HL-60 (cell line): Measurements from ENCODE around the gene KRTAP20-3.

Experiments
- DNase-seq, 2 experiments: peaks; one replicate each; pipeline ENCODE4 v3.0.0-alpha.2; 2010 to 2020; ENCODE audit warnings: low read depth in 1 of 2, low spot score in 1 of 2
- H3K27ac ChIP-seq: fragments of 250-450 bp; sonication (Bioruptor Pico); replicated peaks from 2 replicates; pipeline ENCODE4 v1.5.1; 2020; ENCODE audit warnings: mild to moderate bottlenecking, moderate library complexity
- H3K27me3 ChIP-seq: fragments of 250-450 bp; sonication (Bioruptor Pico); 2 replicates; pipeline ENCODE4 v1.5.1; 2021; ENCODE audit warnings: mild to moderate bottlenecking, moderate library complexity; ENCODE audit not compliant: insufficient read depth, poor library complexity, severe bottlenecking
- H3K4me3 ChIP-seq: replicated peaks from 2 replicates; pipeline ENCODE4 v1.5.1; 2011; ENCODE audit warnings: mild to moderate bottlenecking, control low read depth, low read length; ENCODE audit not compliant: insufficient read depth
- CTCF ChIP-seq: IDR thresholded peaks from one replicate; pipeline ENCODE4 v1.5.1; 2011; ENCODE audit warnings: low read length, control low read depth, inconsistent platforms; ENCODE audit not compliant: insufficient read depth
- GABPA ChIP-seq: IDR thresholded peaks from 2 replicates; pipeline ENCODE4 v1.6.1; 2012; ENCODE audit warnings: low read depth
- POLR2AphosphoS5 ChIP-seq: IDR thresholded peaks from 2 replicates; pipeline ENCODE4 v1.6.1; 2012; ENCODE audit warnings: low read depth
- SPI1 ChIP-seq: IDR thresholded peaks from 2 replicates; pipeline ENCODE4 v1.6.1; 2012; ENCODE audit warnings: low read depth, mild to moderate bottlenecking, borderline replicate concordance
- TF ChIP-seq, protein P1 (sequence below): IDR thresholded peaks from 2 replicates; pipeline ENCODE4 v1.6.1; 2012; ENCODE audit warnings: low read depth; ENCODE audit not compliant: insufficient replicate concordance

The KRTAP20-3 gene

GRCh38 chr21:30615199-30615598 lies 27.5 kb upstream of the KRTAP20-3 start:
- H3K27ac ChIP-seq: no peak overlapping the region
- TF ChIP-seq, protein P1, sequence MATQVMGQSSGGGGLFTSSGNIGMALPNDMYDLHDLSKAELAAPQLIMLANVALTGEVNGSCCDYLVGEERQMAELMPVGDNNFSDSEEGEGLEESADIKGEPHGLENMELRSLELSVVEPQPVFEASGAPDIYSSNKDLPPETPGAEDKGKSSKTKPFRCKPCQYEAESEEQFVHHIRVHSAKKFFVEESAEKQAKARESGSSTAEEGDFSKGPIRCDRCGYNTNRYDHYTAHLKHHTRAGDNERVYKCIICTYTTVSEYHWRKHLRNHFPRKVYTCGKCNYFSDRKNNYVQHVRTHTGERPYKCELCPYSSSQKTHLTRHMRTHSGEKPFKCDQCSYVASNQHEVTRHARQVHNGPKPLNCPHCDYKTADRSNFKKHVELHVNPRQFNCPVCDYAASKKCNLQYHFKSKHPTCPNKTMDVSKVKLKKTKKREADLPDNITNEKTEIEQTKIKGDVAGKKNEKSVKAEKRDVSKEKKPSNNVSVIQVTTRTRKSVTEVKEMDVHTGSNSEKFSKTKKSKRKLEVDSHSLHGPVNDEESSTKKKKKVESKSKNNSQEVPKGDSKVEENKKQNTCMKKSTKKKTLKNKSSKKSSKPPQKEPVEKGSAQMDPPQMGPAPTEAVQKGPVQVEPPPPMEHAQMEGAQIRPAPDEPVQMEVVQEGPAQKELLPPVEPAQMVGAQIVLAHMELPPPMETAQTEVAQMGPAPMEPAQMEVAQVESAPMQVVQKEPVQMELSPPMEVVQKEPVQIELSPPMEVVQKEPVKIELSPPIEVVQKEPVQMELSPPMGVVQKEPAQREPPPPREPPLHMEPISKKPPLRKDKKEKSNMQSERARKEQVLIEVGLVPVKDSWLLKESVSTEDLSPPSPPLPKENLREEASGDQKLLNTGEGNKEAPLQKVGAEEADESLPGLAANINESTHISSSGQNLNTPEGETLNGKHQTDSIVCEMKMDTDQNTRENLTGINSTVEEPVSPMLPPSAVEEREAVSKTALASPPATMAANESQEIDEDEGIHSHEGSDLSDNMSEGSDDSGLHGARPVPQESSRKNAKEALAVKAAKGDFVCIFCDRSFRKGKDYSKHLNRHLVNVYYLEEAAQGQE: no peak
- TF ChIP-seq CTCF: no peak
- no peak for DNase-seq
- H3K4me3 ChIP-seq: no peak overlapping the region
- H3K27me3 ChIP-seq: no peaks in the 10 kb centered on the region

GRCh38 chr21:30616125-30616524 lies 26.5 kb upstream of the KRTAP20-3 start, which contains the start of gene KRTAP20-1:
KRTAP20-1 (plus strand) TSS chr21:30616425; CDS start chr21:30616455, 30 bp downstream.
- Histone ChIP-seq H3K4me3 (no peak within 1 kb of the TSS), H3K27ac (no peak within 1 kb of the TSS), H3K27me3 (no peaks in the 10 kb centered on the region)
- DNase-seq: no peak
- TF ChIP-seq SPI1 (no peak), GABPA (no peak), CTCF (no peak), POLR2AphosphoS5 (no peak)
- TF ChIP-seq, protein P1: no peak

DNA sequence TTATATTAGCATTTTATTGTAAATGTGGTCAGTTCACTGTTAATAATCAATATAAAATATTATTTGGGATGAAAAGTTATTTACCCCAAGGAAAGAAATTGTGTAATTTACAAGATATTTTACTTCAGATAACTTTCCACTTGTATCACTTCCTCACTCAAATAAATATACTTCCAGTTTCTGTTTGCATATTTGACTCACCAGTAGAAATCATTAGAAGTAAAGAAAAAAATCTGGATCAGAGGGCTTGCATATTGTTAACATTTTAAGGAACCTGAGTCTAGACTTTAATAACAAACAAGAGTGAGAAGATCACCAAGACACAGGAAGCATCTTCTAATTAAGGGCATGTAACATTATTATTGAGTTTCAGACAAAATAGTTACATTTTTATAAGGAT lies 22.6 kb upstream of the KRTAP20-3 start:
- TF ChIP-seq CTCF (no peak), SPI1 (no peak), GABPA (no peak), POLR2AphosphoS5 (no peak)
- TF ChIP-seq, protein P1: no peak
- DNase-seq: no peak
- H3K4me3 ChIP-seq: no peak overlapping the region
- no peaks in the 10 kb centered on the region for H3K27me3 ChIP-seq
- no peak overlapping the region for H3K27ac ChIP-seq
